ENCODE results near the gene STEAP2.

The STEAP2 gene

GRCh38 chr7:90192876-90193750 lies 18.4 kb upstream of the STEAP2 start:
- no peak for DNase-seq (ENCODE audit: insufficient read length, low spot score)
- FAIRE-seq, result peak; percentile 21

- FAIRE-seq (peak; percentile 23), DNase-seq (ENCODE audit: insufficient read length, low spot score) (no peak)
Measured at GRCh38 chr7:90194911-90195809, 16.4 kb upstream of the STEAP2 start.

GRCh38 chr7:90201500-90202195 lies 9.9 kb upstream of the STEAP2 start:
- DNase-seq (ENCODE audit: insufficient read length, low spot score) (no peak), FAIRE-seq (peak; percentile 11)

- DNase-seq (ENCODE audit: insufficient read length, low spot score) (no peak), FAIRE-seq (no peak)
Measured at GRCh38 chr7:90207956-90208355, 3.6 kb upstream of the STEAP2 start.

GRCh38 chr7:90209776-90210175 lies 1.8 kb upstream of the STEAP2 start:
- DNase-seq (ENCODE audit: insufficient read length, low spot score) (no peak), FAIRE-seq (peak; percentile 23)

- FAIRE-seq, result peak; percentile 42
- no peak for DNase-seq (ENCODE audit: insufficient read length, low spot score)
Measured at GRCh38 chr7:90210475-90210874, 1.1 kb upstream of the STEAP2 start.

- FAIRE-seq (peak; percentile 68), DNase-seq (ENCODE audit: insufficient read length, low spot score) (no peak)
Measured at GRCh38 chr7:90210981-90211380, 559 bp upstream of the STEAP2 start.

- peak; percentile 55 for FAIRE-seq
- DNase-seq (ENCODE audit: insufficient read length, low spot score), result no peak
Measured at GRCh38 chr7:90212149-90212495, 582 bp downstream of the STEAP2 start.

GRCh38 chr7:90213521-90213920 lies 2.0 kb downstream of the STEAP2 start:
- no peak for FAIRE-seq
- no peak for DNase-seq (ENCODE audit: insufficient read length, low spot score)

GRCh38 chr7:90216080-90216674 lies 4.6 kb downstream of the STEAP2 start:
- DNase-seq (ENCODE audit: insufficient read length, low spot score), result no peak
- FAIRE-seq, result no peak

- FAIRE-seq, result no peak
- no peak for DNase-seq (ENCODE audit: insufficient read length, low spot score)
Measured at GRCh38 chr7:90216771-90217170, 5.2 kb downstream of the STEAP2 start.

GRCh38 chr7:90222390-90222789 lies 10.8 kb downstream of the STEAP2 start:
- no peak for FAIRE-seq

GRCh38 chr7:90222811-90223725 lies 11.5 kb downstream of the STEAP2 start:
- no peak for FAIRE-seq
- no peak for DNase-seq (ENCODE audit: insufficient read length, low spot score)

More at GRCh38 chr7:90222390-90222789, 10.8 kb downstream of the STEAP2 start:
- no peak for DNase-seq (ENCODE audit: insufficient read length, low spot score)

- FAIRE-seq, result no peak
- DNase-seq (ENCODE audit: insufficient read length, low spot score), result no peak
Measured at GRCh38 chr7:90224195-90224594, 12.7 kb downstream of the STEAP2 start.

- no peak for DNase-seq (ENCODE audit: insufficient read length, low spot score)
- no peak for FAIRE-seq
Measured at GRCh38 chr7:90225181-90225580, 13.6 kb downstream of the STEAP2 start.

GRCh38 chr7:90225601-90226000 lies 14.1 kb downstream of the STEAP2 start:
- no peak for DNase-seq (ENCODE audit: insufficient read length, low spot score)
- no peak for FAIRE-seq

GRCh38 chr7:90227259-90227658 lies 15.7 kb downstream of the STEAP2 start:
- DNase-seq (ENCODE audit: insufficient read length, low spot score), result no peak
- no peak for FAIRE-seq

GRCh38 chr7:90229682-90230081 lies 18.1 kb downstream of the STEAP2 start:
- no peak for FAIRE-seq

GRCh38 chr7:90230834-90231233 lies 19.3 kb downstream of the STEAP2 start:
- FAIRE-seq (no peak), DNase-seq (ENCODE audit: insufficient read length, low spot score) (no peak)

More at GRCh38 chr7:90229682-90230081, 18.1 kb downstream of the STEAP2 start:
- no peak for DNase-seq (ENCODE audit: insufficient read length, low spot score)

- DNase-seq (ENCODE audit: insufficient read length, low spot score) (no peak), FAIRE-seq (no peak)
Measured at GRCh38 chr7:90231304-90231703, 19.8 kb downstream of the STEAP2 start.
